Smooth muscle cell (in vitro differentiated cells): Measurements from ENCODE around the gene NKX6-2. TPM values are rescaled to one million over a fixed set of nuclear protein-coding genes. Genes with fewer than 3 reads are reported as not detected.

Source experiments
- DNase-seq: peaks from one replicate; lab custom pipeline; 2025; ENCODE audit not compliant: unreplicated experiment; lab: John Stamatoyannopoulos, UW
- H2AFZ ChIP-seq: fragments of 200-600 bp; sonication (generic); 2 replicates; pipeline ENCODE4 v1.6.0; 2016; ENCODE audit warnings: antibody characterized with exemption, low read depth, mild to moderate bottlenecking
- H3F3A ChIP-seq: fragments of 200-600 bp; sonication (generic); 2 replicates; pipeline ENCODE4 v1.6.0; 2017; ENCODE audit warnings: antibody characterized with exemption, low read depth
- H3K27ac ChIP-seq: fragments of 200-600 bp; sonication (generic); 2 replicates; pipeline ENCODE4 v1.5.1; 2016; ENCODE audit warnings: low read depth, mild to moderate bottlenecking
- H3K27me3 ChIP-seq: fragments of 200-600 bp; sonication (generic); 2 replicates; pipeline ENCODE4 v1.6.1; 2016; ENCODE audit warnings: low read depth, mild to moderate bottlenecking
- H3K36me3 ChIP-seq: fragments of 200-600 bp; sonication (generic); 2 replicates; pipeline ENCODE4 v1.5.1; 2016; ENCODE audit warnings: low read depth
- H3K4me1 ChIP-seq: fragments of 200-600 bp; sonication (generic); 2 replicates; pipeline ENCODE4 v1.5.1; 2016; ENCODE audit warnings: low read depth
- H3K4me2 ChIP-seq: fragments of 200-600 bp; sonication (generic); 2 replicates; pipeline ENCODE4 v1.6.0; 2016; ENCODE audit warnings: mild to moderate bottlenecking
- H3K4me3 ChIP-seq: fragments of 200-600 bp; sonication (generic); 2 replicates; pipeline ENCODE4 v1.5.1; 2016; ENCODE audit warnings: mild to moderate bottlenecking
- H3K79me2 ChIP-seq: fragments of 200-600 bp; sonication (generic); 2 replicates; pipeline ENCODE4 v1.6.0; 2016; ENCODE audit warnings: low read depth, mild to moderate bottlenecking
- H3K9ac ChIP-seq: fragments of 200-600 bp; sonication (generic); 2 replicates; pipeline ENCODE4 v1.6.0; 2016; ENCODE audit warnings: low read depth
- H3K9me3 ChIP-seq: fragments of 200-600 bp; sonication (generic); replicated peaks from 2 replicates; pipeline ENCODE4 v1.5.1; 2016; ENCODE audit warnings: low read depth
- H4K20me1 ChIP-seq: fragments of 200-600 bp; sonication (generic); 2 replicates; pipeline ENCODE4 v1.6.0; 2016; ENCODE audit warnings: low read depth
- WGBS: methylation state at CpG from one replicate; pipeline ENCODE4 v1.1.7; 2016; ENCODE audit warnings: low lambda C conversion rate; 5-methylcytosine and 5-hydroxymethylcytosine counted together
- polyA plus RNA-seq: library from polyadenylated mRNA; unstranded; fragments of >200 nt; fragmentation: Nextera tagmentation; extraction: Ambion mirVana; gene quantifications from 2 replicates; pipeline ENCODE4 v1.2.1, GENCODE V29; 2016
- total RNA-seq: library from RNA; depleted of rRNA; stranded (reverse); fragments of >200 nt; gene quantifications from 2 replicates; pipeline ENCODE4 v1.2.3, GENCODE V29; 2014
- TF ChIP-seq, protein P1 (sequence below): fragments of 200-600 bp; sonication (generic); IDR thresholded peaks from 2 replicates; pipeline ENCODE4 v1.5.1; 2017; ENCODE audit warnings: borderline replicate concordance, mild to moderate bottlenecking, antibody characterized with exemption; ENCODE audit not compliant: insufficient read depth, poor library complexity, severe bottlenecking

The NKX6-2 gene
- total and polyA plus RNA-seq, 2 experiments from 2014 or later, result 12.7 TPM; not detected in 1

DNA sequence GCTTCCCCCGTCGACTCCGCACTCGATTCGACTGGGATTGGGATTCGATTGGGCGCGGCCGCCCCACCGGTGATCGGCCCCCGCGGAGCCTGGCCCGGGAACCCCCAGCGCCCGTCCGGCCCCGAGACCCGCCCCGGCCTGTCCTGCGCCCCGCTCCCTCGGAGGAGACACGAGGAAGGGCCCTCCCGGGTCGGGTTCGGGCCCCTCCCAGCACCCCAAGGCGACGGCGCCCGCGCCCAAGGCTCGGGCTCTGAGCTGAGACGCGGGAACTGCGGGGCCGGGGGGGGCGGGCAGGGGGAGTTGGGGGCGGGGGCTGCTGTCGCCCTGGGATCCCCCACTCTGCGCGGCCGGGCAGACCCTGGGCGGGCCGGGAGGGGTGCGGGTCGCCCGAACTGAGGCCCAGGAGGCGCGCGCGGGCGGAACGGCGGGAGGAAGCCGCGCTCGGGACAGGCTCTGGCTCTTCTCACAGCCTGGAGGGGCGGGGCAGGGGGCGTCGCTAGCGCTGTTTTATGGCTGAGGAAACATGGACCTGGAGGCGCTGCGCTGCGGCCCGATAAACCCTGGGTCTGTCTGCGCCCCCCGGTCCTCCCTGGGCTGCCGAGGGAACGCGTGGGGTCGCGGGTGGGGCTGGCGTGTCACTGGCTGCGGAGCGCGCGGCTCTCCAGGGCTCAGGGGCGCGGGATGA, 1.7 kb upstream of the NKX6-2 start:
- Histone ChIP-seq H3K9me3 (no peaks in the 10 kb centered on the region), H3K4me2 (peak overlapping the region; percentile 26), H3K79me2 (no peaks in the 10 kb centered on the region), H4K20me1 (peaks cover 39% of the 10 kb centered on the region), H3K36me3 (no peaks in the 10 kb centered on the region), H2AFZ (no peak overlapping the region), H3F3A (peaks cover 5% of the 10 kb centered on the region), H3K9ac (no peak overlapping the region), H3K27me3 (peaks cover 84% of the 10 kb centered on the region), H3K27ac (no peak overlapping the region), H3K4me1 (no peaks in the 10 kb centered on the region), H3K4me3 (no peak overlapping the region)
- DNase-seq, result no peak
- 3% methylated on average over 22 of the region's 80 CpGs for WGBS
- TF ChIP-seq, protein P1, sequence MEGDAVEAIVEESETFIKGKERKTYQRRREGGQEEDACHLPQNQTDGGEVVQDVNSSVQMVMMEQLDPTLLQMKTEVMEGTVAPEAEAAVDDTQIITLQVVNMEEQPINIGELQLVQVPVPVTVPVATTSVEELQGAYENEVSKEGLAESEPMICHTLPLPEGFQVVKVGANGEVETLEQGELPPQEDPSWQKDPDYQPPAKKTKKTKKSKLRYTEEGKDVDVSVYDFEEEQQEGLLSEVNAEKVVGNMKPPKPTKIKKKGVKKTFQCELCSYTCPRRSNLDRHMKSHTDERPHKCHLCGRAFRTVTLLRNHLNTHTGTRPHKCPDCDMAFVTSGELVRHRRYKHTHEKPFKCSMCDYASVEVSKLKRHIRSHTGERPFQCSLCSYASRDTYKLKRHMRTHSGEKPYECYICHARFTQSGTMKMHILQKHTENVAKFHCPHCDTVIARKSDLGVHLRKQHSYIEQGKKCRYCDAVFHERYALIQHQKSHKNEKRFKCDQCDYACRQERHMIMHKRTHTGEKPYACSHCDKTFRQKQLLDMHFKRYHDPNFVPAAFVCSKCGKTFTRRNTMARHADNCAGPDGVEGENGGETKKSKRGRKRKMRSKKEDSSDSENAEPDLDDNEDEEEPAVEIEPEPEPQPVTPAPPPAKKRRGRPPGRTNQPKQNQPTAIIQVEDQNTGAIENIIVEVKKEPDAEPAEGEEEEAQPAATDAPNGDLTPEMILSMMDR, result no peak

- Histone ChIP-seq H2AFZ (no peak overlapping the region), H3K4me1 (no peaks in the 10 kb centered on the region), H3K79me2 (no peaks in the 10 kb centered on the region), H3K27ac (no peak overlapping the region), H3K9me3 (no peaks in the 10 kb centered on the region), H3K9ac (no peak overlapping the region), H3K27me3 (peaks cover 90% of the 10 kb centered on the region), H3K4me3 (no peak overlapping the region), H3K4me2 (peak overlapping the region; percentile 26), H3K36me3 (no peaks in the 10 kb centered on the region), H3F3A (peaks cover 6% of the 10 kb centered on the region), H4K20me1 (peaks cover 41% of the 10 kb centered on the region)
- TF ChIP-seq, protein P1, result no peak
- WGBS, result 11% methylated on average over 65 of the region's 80 CpGs
- DNase-seq, result no peak
Observed at GRCh38 chr10:132786884-132787494, 1.0 kb upstream of the NKX6-2 start.

DNA sequence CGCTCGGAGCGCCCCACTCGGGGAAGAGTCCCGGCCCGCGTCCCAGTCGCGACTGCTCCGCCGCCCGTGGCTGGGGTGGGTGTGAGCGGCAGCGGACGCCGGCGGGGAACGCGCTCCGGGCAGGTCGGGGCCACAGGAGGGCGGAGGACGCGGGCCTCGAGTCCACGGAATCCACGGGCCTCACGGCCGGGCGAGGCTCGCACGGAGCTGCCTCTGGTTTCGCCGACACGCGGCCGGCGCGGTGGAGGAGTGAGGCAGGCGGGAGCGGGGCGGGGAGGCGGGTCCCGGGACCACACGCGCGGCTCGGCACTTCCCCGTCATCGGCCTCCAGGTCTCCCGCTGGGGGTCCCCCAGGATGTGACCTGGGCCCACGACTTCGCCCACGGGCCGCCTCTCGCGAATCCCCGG, 533 bp upstream of the NKX6-2 start:
- Histone ChIP-seq H3K79me2 (no peaks in the 10 kb centered on the region), H3F3A (peaks cover 6% of the 10 kb centered on the region), H2AFZ (no peak overlapping the region), H3K4me2 (no peak overlapping the region), H3K27me3 (peaks cover 95% of the 10 kb centered on the region), H3K4me1 (no peaks in the 10 kb centered on the region), H3K4me3 (no peak overlapping the region), H3K9me3 (no peaks in the 10 kb centered on the region), H3K36me3 (no peaks in the 10 kb centered on the region), H3K9ac (no peak overlapping the region), H4K20me1 (peaks cover 45% of the 10 kb centered on the region), H3K27ac (no peak overlapping the region)
- 14% methylated on average over 36 of the region's 58 CpGs for WGBS
- no peak for DNase-seq
- TF ChIP-seq, protein P1, result no peak
